Right kidney (tissue), 1 donor: Measurements from ENCODE around the gene PPM1G.

Experiments used
- DNase-seq: peaks from one replicate; pipeline ENCODE4 v3.0.0-alpha.2; 2016

Gene PPM1G

GRCh38 chr2:27336173-27336572, 73.2 kb downstream of the PPM1G start:
- no peak for DNase-seq

- no peak for DNase-seq
Measured at GRCh38 chr2:27335311-27335710, 74.1 kb downstream of the PPM1G start.
